HepG2 (cell line): ENCODE measurements around the gene USP35. TPM values are rescaled to one million over a fixed set of nuclear protein-coding genes. Genes with fewer than 3 reads are reported as not detected.

Experiments used
- AGO2 ChIP-seq: fragments of 200-400 bp; formaldehyde crosslinking; optimal IDR thresholded peaks from 2 replicates; pipeline ENCODE3; 2017; ENCODE audit warnings: mild to moderate bottlenecking, low read depth, low read length, moderate library complexity
- CCDC6 ChIP-seq: sonication (generic); formaldehyde crosslinking; IDR thresholded peaks from 2 replicates; pipeline ENCODE4 v1.8.1; 2022; ENCODE audit warnings: mild to moderate bottlenecking, missing genetic modification reagents, moderate library complexity
- E2F1 ChIP-seq: sonication (generic); formaldehyde crosslinking; IDR thresholded peaks from 2 replicates; pipeline ENCODE4 v1.5.0; 2020; ENCODE audit warnings: missing genetic modification reagents
- HMGXB4 ChIP-seq, 2 experiments: sonication (generic) in 1 of 2; formaldehyde crosslinking in 1 of 2; IDR thresholded peaks; 2 replicates each; pipeline versions ENCODE4 v1.4.0 to v1.6.1; 2018 to 2020; ENCODE audit warnings: missing genetic modification reagents in 2 of 2, borderline replicate concordance in 1 of 2, low read depth in 1 of 2, mild to moderate bottlenecking in 1 of 2, missing biosample characterization in 1 of 2
- KMT2A ChIP-seq: sonication (generic); formaldehyde crosslinking; IDR thresholded peaks from 2 replicates; pipeline ENCODE4 v1.4.0; 2020; ENCODE audit warnings: missing genetic modification reagents
- MTERF4 ChIP-seq: sonication (generic); formaldehyde crosslinking; IDR thresholded peaks from 2 replicates; pipeline ENCODE4 v1.8.0; 2023; ENCODE audit warnings: mild to moderate bottlenecking, missing genetic modification reagents
- NBN ChIP-seq: fragments of 450-650 bp; conservative IDR thresholded peaks from 2 replicates; pipeline ENCODE4 v1.6.1; 2017
- ONECUT2 ChIP-seq: sonication (generic); formaldehyde crosslinking; IDR thresholded peaks from 2 replicates; pipeline ENCODE4 v1.4.0; 2020; ENCODE audit warnings: missing genetic modification reagents
- PPARG ChIP-seq: conservative IDR thresholded peaks from 2 replicates; pipeline ENCODE4 v1.6.1; 2016; ENCODE audit warnings: missing biosample characterization, missing genetic modification reagents
- SIX4 ChIP-seq: sonication (generic); formaldehyde crosslinking; IDR thresholded peaks from 2 replicates; pipeline ENCODE4 v1.4.0; 2020; ENCODE audit warnings: missing genetic modification reagents
- SMAD3 ChIP-seq: sonication (generic); formaldehyde crosslinking; IDR thresholded peaks from 2 replicates; pipeline ENCODE4 v1.4.0; 2020; ENCODE audit warnings: missing genetic modification reagents
- SMARCC2 ChIP-seq: fragments of 450-650 bp; IDR thresholded peaks from 2 replicates; pipeline ENCODE4 v1.6.1; 2017; ENCODE audit warnings: antibody characterized with exemption, mild to moderate bottlenecking
- ZFX ChIP-seq: sonication (generic); formaldehyde crosslinking; IDR thresholded peaks from 2 replicates; pipeline ENCODE4 v1.4.0; 2020; ENCODE audit warnings: mild to moderate bottlenecking, low read depth, missing genetic modification reagents, moderate library complexity
- ZNF24 ChIP-seq: fragments of 450-650 bp; IDR thresholded peaks from 2 replicates; pipeline ENCODE4 v1.6.1; 2017; ENCODE audit warnings: antibody characterized with exemption, mild to moderate bottlenecking
- ZNF34 ChIP-seq: sonication (generic); formaldehyde crosslinking; IDR thresholded peaks from 2 replicates; pipeline ENCODE4 v1.4.0; 2020; ENCODE audit warnings: mild to moderate bottlenecking, missing genetic modification reagents, borderline replicate concordance
- ZNF350 ChIP-seq: sonication (generic); formaldehyde crosslinking; IDR thresholded peaks from 2 replicates; pipeline ENCODE4 v1.4.0; 2020; ENCODE audit warnings: mild to moderate bottlenecking, low read depth, missing genetic modification reagents, borderline replicate concordance
- ZNF549 ChIP-seq: sonication (generic); formaldehyde crosslinking; IDR thresholded peaks from 2 replicates; pipeline ENCODE4 v1.5.0; 2020; ENCODE audit warnings: missing genetic modification reagents
- ZNF772 ChIP-seq: sonication (generic); formaldehyde crosslinking; IDR thresholded peaks from 2 replicates; pipeline ENCODE4 v1.5.0; 2020; ENCODE audit warnings: mild to moderate bottlenecking, missing genetic modification reagents
- ZNF780A ChIP-seq: sonication (generic); formaldehyde crosslinking; IDR thresholded peaks from 2 replicates; pipeline ENCODE4 v1.8.0; 2022; ENCODE audit warnings: mild to moderate bottlenecking, missing genetic modification reagents, moderate library complexity
- ZNF879 ChIP-seq: sonication (generic); formaldehyde crosslinking; IDR thresholded peaks from 2 replicates; pipeline ENCODE4 v1.8.1; 2023; ENCODE audit warnings: missing genetic modification reagents
- polyA plus RNA-seq, 8 experiments: library from polyadenylated mRNA; depleted of rRNA in 3 of 8; stranded (reverse) in 7 of 8; unstranded in 1 of 8; fragments of >200 nt; fragmentation: Illumina TruSeq in 4 of 8; extraction: Trizol in 4 of 8; gene quantifications; 2 replicates each; pipeline versions ENCODE4 v1.2.1 to v1.2.3, GENCODE V29; 2011 to 2016; ENCODE audit warnings: low read depth in 4 of 8, missing spikeins in 1 of 8, mixed read lengths in 1 of 8; ENCODE audit not compliant: insufficient read depth in 1 of 8
- total RNA-seq, 5 experiments: library from RNA; depleted of rRNA; stranded (reverse); fragments of >200 nt; fragmentation: Illumina TruSeq; extraction: Trizol; gene quantifications; 2 replicates each; pipeline ENCODE4 v1.2.3, GENCODE V29; 2016; ENCODE audit warnings: low read depth in 1 of 5
- TF ChIP-seq, protein P1 (sequence below): sonication (generic); formaldehyde crosslinking; IDR thresholded peaks from 2 replicates; pipeline ENCODE4 v1.8.0; 2022; ENCODE audit warnings: mild to moderate bottlenecking, missing genetic modification reagents; ENCODE audit not compliant: insufficient replicate concordance
- TF ChIP-seq, protein P2 (sequence below): sonication (generic); formaldehyde crosslinking; conservative IDR thresholded peaks from 2 replicates; pipeline ENCODE4 v1.8.0; 2022; ENCODE audit warnings: missing genetic modification reagents

USP35 gene
- total and polyA plus RNA-seq, 2 of the 13 experiments (the other 11 are each of a cell fraction or from before 2014, with no cell fraction given) = 4.6 to 7.7 TPM

GRCh38 chr11:78139422-78140391 is 49.0 kb upstream of the USP35 start, which contains the start of gene ALG8 (continued):
- TF ChIP-seq ZNF350 (CRISPR knock-in tag) = peak; percentile 95
- TF ChIP-seq CCDC6 = peak; percentile 96
- TF ChIP-seq PPARG (CRISPR knock-in tag) = no peak; the same call in 1 of the 2 replicates
- TF ChIP-seq HMGXB4 (CRISPR knock-in tag; IDR thresholded peaks at IDR 0.05; ENCODE audit: borderline replicate concordance in 1 of 2, low read depth in 1 of 2) = peak; percentile 72 to 76; a peak in 3 of 4 replicates
- TF ChIP-seq ZNF772 (CRISPR knock-in tag) = peak; percentile 86
- TF ChIP-seq MTERF4 (CRISPR knock-in tag) = no peak
- TF ChIP-seq NBN = no peak
- no peak for TF ChIP-seq ONECUT2 (CRISPR knock-in tag)
- peak; percentile 52 for TF ChIP-seq SIX4 (CRISPR knock-in tag)
- TF ChIP-seq ZNF34 (CRISPR knock-in tag) = peak; percentile 42; the same call in 1 of the 2 replicates
- no peak for TF ChIP-seq AGO2
- TF ChIP-seq ZFX (CRISPR knock-in tag) = no peak
- TF ChIP-seq SMARCC2 = no peak
- no peak for TF ChIP-seq ZNF24
- peak; percentile 81; the same call in 1 of the 2 replicates for TF ChIP-seq SMAD3 (CRISPR knock-in tag)
- TF ChIP-seq, protein P1, sequence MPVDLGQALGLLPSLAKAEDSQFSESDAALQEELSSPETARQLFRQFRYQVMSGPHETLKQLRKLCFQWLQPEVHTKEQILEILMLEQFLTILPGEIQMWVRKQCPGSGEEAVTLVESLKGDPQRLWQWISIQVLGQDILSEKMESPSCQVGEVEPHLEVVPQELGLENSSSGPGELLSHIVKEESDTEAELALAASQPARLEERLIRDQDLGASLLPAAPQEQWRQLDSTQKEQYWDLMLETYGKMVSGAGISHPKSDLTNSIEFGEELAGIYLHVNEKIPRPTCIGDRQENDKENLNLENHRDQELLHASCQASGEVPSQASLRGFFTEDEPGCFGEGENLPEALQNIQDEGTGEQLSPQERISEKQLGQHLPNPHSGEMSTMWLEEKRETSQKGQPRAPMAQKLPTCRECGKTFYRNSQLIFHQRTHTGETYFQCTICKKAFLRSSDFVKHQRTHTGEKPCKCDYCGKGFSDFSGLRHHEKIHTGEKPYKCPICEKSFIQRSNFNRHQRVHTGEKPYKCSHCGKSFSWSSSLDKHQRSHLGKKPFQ (CRISPR knock-in tag) = peak; percentile 56
- TF ChIP-seq, protein P2, sequence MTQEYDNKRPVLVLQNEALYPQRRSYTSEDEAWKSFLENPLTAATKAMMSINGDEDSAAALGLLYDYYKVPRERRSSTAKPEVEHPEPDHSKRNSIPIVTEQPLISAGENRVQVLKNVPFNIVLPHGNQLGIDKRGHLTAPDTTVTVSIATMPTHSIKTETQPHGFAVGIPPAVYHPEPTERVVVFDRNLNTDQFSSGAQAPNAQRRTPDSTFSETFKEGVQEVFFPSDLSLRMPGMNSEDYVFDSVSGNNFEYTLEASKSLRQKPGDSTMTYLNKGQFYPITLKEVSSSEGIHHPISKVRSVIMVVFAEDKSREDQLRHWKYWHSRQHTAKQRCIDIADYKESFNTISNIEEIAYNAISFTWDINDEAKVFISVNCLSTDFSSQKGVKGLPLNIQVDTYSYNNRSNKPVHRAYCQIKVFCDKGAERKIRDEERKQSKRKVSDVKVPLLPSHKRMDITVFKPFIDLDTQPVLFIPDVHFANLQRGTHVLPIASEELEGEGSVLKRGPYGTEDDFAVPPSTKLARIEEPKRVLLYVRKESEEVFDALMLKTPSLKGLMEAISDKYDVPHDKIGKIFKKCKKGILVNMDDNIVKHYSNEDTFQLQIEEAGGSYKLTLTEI (CRISPR knock-in tag) = no peak
- TF ChIP-seq ZNF780A = peak; percentile 78; the same call in 1 of the 2 replicates
- no peak for TF ChIP-seq ZNF549 (CRISPR knock-in tag)
- TF ChIP-seq ZNF879 (CRISPR knock-in tag) = 0 out of 2 replicates have a peak, but pooled peaks have one; percentile 46
- TF ChIP-seq E2F1 (CRISPR knock-in tag) = peak; percentile 93
- TF ChIP-seq KMT2A (CRISPR knock-in tag) = peak; percentile 89; the same call in 1 of the 2 replicates
